Adrenal gland (tissue), 12 donors: ENCODE data around the gene STXBP1. TPM values are rescaled to one million over a fixed set of nuclear protein-coding genes. Genes with fewer than 3 reads are reported as not detected.

Experiments used
- DNase-seq, 7 donors: peaks; one replicate each; pipeline ENCODE4 v3.0.0-alpha.2; 2019 to 2020
- H3K27ac ChIP-seq, 5 donors: fragments of 200-600 bp; sonication (generic) in 4 of 5; 1 replicate in 3 of 5; 2 replicates in 2 of 5; pipeline versions ENCODE4 v1.5.1 to v1.8.0; 2016 to 2020; ENCODE audit warnings: mild to moderate bottlenecking in 1 of 5
- H3K27me3 ChIP-seq: fragments of 200-600 bp; 2 replicates; pipeline ENCODE4 v1.8.0; 2021
- H3K36me3 ChIP-seq, 2 donors: fragments of 200-600 bp; replicated peaks in 1 of 2; 1 replicate in 1 of 2; 2 replicates in 1 of 2; pipeline versions ENCODE4 v1.5.1 to v1.8.0; 2018 to 2022
- H3K4me1 ChIP-seq, 2 donors: fragments of 200-600 bp; replicated peaks in 1 of 2; 1 replicate in 1 of 2; 2 replicates in 1 of 2; pipeline versions ENCODE4 v1.5.1 to v1.8.0; 2018 to 2021
- H3K4me3 ChIP-seq, 4 donors: fragments of 200-600 bp; sonication (generic) in 3 of 4; one replicate each; pipeline ENCODE4 v1.5.1; 2016 to 2018
- H3K9me3 ChIP-seq, 3 donors: fragments of 200-600 bp; sonication (generic) in 1 of 3; replicated peaks in 1 of 3; 1 replicate in 2 of 3; 2 replicates in 1 of 3; pipeline versions ENCODE4 v1.5.1 to v1.8.0; 2016 to 2021
- CTCF ChIP-seq, 6 experiments: fragments of 450-650 bp in 4 of 6; fragments of 200-600 bp in 2 of 6; sonication (generic) in 1 of 6; IDR thresholded peaks; 1 replicate in 5 of 6; 2 replicates in 1 of 6; pipeline versions ENCODE4 v1.5.1 to v1.8.0; 2016 to 2021; ENCODE audit warnings: antibody characterized with exemption in 6 of 6, mild to moderate bottlenecking in 2 of 6, moderate library complexity in 1 of 6
- POLR2A ChIP-seq, 2 donors: fragments of 450-650 bp; IDR thresholded peaks; one replicate each; pipeline ENCODE4 v1.6.1; 2017; ENCODE audit warnings: antibody characterized with exemption in 2 of 2, mild to moderate bottlenecking in 2 of 2, moderate library complexity in 1 of 2
- WGBS, 4 donors: extraction: QIAGEN DNeasy Blood & Tissue Kit in 2 of 4; methylation state at CpG; one replicate each; pipeline versions ENCODE4 v1.1.5 to v1.1.7; 2013 to 2017; 5-methylcytosine and 5-hydroxymethylcytosine counted together
- intact Hi-C, 2 donors: fragments of 100-400 bp; cut with DNase I; formaldehyde crosslinking; loops; one replicate each; pipeline versions ENCODE4 v1.14.1 to v1.15.0; 2022 to 2023
- polyA plus RNA-seq, 3 donors: library from polyadenylated mRNA; stranded (reverse); fragments of 200-250 nt in 2 of 3; fragments of 350-450 nt in 1 of 3; fragmentation: Illumina TruSeq in 1 of 3; extraction: RNeasy Lipid Tissue Mini Kit (QIAGEN cat#74804) in 1 of 3; gene quantifications; one replicate each; pipeline ENCODE4 v1.2.3, GENCODE V29; 2013 to 2014
- total RNA-seq, 9 donors: library from RNA; depleted of rRNA in 4 of 9; stranded (reverse); fragments of >200 nt in 4 of 9; fragments of 120-200 nt in 1 of 9; fragmentation: NEBNext Ultra II Directional in 1 of 9; extraction: Animal tissue kit (Norgen Biotek cat#: 25700) in 1 of 9; gene quantifications; one replicate each; pipeline versions ENCODE4 v1.1.0 to v1.2.4, GENCODE V29; 2013 to 2023
- donor health status: healthy with polysubstance abuse.
- donor health status: Bipolar disorder and iron deficiency.
- donor health status: DM: yes; HTN: yes; CAD: no.
- donor health status: DM: no; HTN: no; CAD: no.
- donor health status: DM: no; HTN: no; CAD: no.
- donor health status: DM: yes; HTN: yes; CAD: no.

The STXBP1 gene
- total and polyA plus RNA-seq, 12 donors = 15.4 to 169 (median 59.6) TPM

- intact Hi-C loops = no loop called here
- WGBS, 4 donors = 76 to 94% (median 91%) methylated on average over 4 of the region's 4 CpGs
- no peaks in the 10 kb centered on the region for H3K27me3 ChIP-seq
- H3K4me3 ChIP-seq = no peak overlapping the region
- H3K9me3 ChIP-seq = no peaks in the 10 kb centered on the region
- H3K4me1 ChIP-seq = no peaks in the 10 kb centered on the region
- TF ChIP-seq CTCF (IDR thresholded peaks at IDR 0.05) (no peak), POLR2A (IDR thresholded peaks at IDR 0.05) (no peak)
- DNase-seq = no peak
- no peaks in the 10 kb centered on the region for H3K36me3 ChIP-seq
- no peak overlapping the region for H3K27ac ChIP-seq
Measured at GRCh38 chr9:127644943-127645342, 32.9 kb downstream of the STXBP1 start.

- Histone ChIP-seq H3K36me3 (no peaks in the 10 kb centered on the region), H3K27me3 (no peaks in the 10 kb centered on the region), H3K9me3 (no peaks in the 10 kb centered on the region), H3K27ac (no peak overlapping the region), H3K4me3 (no peak overlapping the region), H3K4me1 (no peaks in the 10 kb centered on the region)
- DNase-seq = no peak
- intact Hi-C loops = no loop called here
- TF ChIP-seq POLR2A (IDR thresholded peaks at IDR 0.05) (no peak), CTCF (IDR thresholded peaks at IDR 0.05) (no peak)
- WGBS, 4 donors = 67 to 75% (median 70%) methylated on average over 3 of the region's 3 CpGs
Measured at GRCh38 chr9:127647451-127647850, 35.4 kb downstream of the STXBP1 start.

GRCh38 chr9:127650518-127650917, 38.4 kb downstream of the STXBP1 start:
- no peak overlapping the region for H3K4me3 ChIP-seq
- WGBS, 4 donors = 78 to 95% (median 84%) methylated on average over 3 of the region's 3 CpGs
- intact Hi-C loops = no loop called here
- H3K27me3 ChIP-seq = no peaks in the 10 kb centered on the region
- no peaks in the 10 kb centered on the region for H3K9me3 ChIP-seq
- H3K36me3 ChIP-seq = peaks cover 0 to 7% of the 10 kb centered on the region in 2 donors
- no peak for DNase-seq
- no peak overlapping the region for H3K27ac ChIP-seq
- TF ChIP-seq CTCF (IDR thresholded peaks at IDR 0.05) (no peak), POLR2A (IDR thresholded peaks at IDR 0.05) (no peak)
- H3K4me1 ChIP-seq = no peaks in the 10 kb centered on the region

- H3K4me1 ChIP-seq = no peaks in the 10 kb centered on the region
- WGBS, 4 donors = 83 to 91% (median 86%) methylated on average over 9 of the region's 9 CpGs
- H3K27me3 ChIP-seq = no peaks in the 10 kb centered on the region
- DNase-seq = no peak
- no peak for TF ChIP-seq POLR2A (IDR thresholded peaks at IDR 0.05)
- no peak for TF ChIP-seq CTCF (IDR thresholded peaks at IDR 0.05)
- H3K9me3 ChIP-seq = no peaks in the 10 kb centered on the region
- peaks cover 0 to 7% of the 10 kb centered on the region in 2 donors for H3K36me3 ChIP-seq
- H3K27ac ChIP-seq = peak overlapping the region in 1 of 5 donors; percentile 10
- no peak overlapping the region for H3K4me3 ChIP-seq
- intact Hi-C loops = no loop called here
Measured at GRCh38 chr9:127651697-127652610, 39.9 kb downstream of the STXBP1 start.
